Subcutaneous abdominal adipose tissue (tissue), 5 donors: ENCODE measurements around the gene EDARADD.
"Not testable (repeated sequence)": the region's sequence is repeated elsewhere in the genome, so short reads cannot be mapped to it uniquely, and the experiment has no call there.

Source experiments
- H3K27ac ChIP-seq: one replicate; pipeline ENCODE4 v1.7.0; 2013; ENCODE audit warnings: low read depth, mild to moderate bottlenecking, inconsistent platforms, low read length, moderate library complexity
- H3K27me3 ChIP-seq, 5 donors: one replicate each; pipeline ENCODE4 v1.7.0; 2013; ENCODE audit warnings: low read length in 5 of 5, inconsistent platforms in 1 of 5; ENCODE audit not compliant: control insufficient read depth in 5 of 5, insufficient read depth in 4 of 5
- H3K36me3 ChIP-seq, 5 donors: one replicate each; pipeline ENCODE4 v1.7.0; 2013; ENCODE audit warnings: low read length in 5 of 5; ENCODE audit not compliant: control insufficient read depth in 5 of 5, insufficient read depth in 5 of 5
- H3K4me1 ChIP-seq, 5 donors: one replicate each; pipeline ENCODE4 v1.7.0; 2013; ENCODE audit warnings: low read length in 5 of 5, mild to moderate bottlenecking in 3 of 5, moderate library complexity in 1 of 5; ENCODE audit not compliant: control insufficient read depth in 5 of 5, insufficient read depth in 5 of 5
- H3K4me3 ChIP-seq, 5 donors: one replicate each; pipeline ENCODE4 v1.7.0; 2013; ENCODE audit warnings: low read length in 5 of 5, low read depth in 1 of 5
- H3K9ac ChIP-seq, 5 donors: one replicate each; pipeline ENCODE4 v1.7.0; 2013; ENCODE audit warnings: low read length in 5 of 5, mild to moderate bottlenecking in 4 of 5, moderate library complexity in 3 of 5
- H3K9me3 ChIP-seq, 5 donors: one replicate each; pipeline ENCODE4 v1.7.0; 2013; ENCODE audit warnings: low read length in 5 of 5; ENCODE audit not compliant: control insufficient read depth in 5 of 5
- donor health status: healthy.
- donor health status: healthy.
- donor health status: healthy.
- donor health status: healthy.
- donor health status: healthy.

The EDARADD gene

GRCh38 chr1:236472850-236473788 lies 79.0 kb downstream of the EDARADD start:
- no peak overlapping the region for H3K27ac ChIP-seq

GRCh38 chr1:236476019-236476418 lies 81.9 kb downstream of the EDARADD start:
- H3K27ac ChIP-seq, result no peak overlapping the region
- H3K9me3 ChIP-seq, result no peaks in the 10 kb centered on the region
- H3K4me1 ChIP-seq, result no peaks in the 10 kb centered on the region
- no peak overlapping the region for H3K4me3 ChIP-seq
- no peak overlapping the region for H3K9ac ChIP-seq
- no peaks in the 10 kb centered on the region for H3K36me3 ChIP-seq
- peaks cover 0 to 4% (median 0%) of the 10 kb centered on the region in 5 donors for H3K27me3 ChIP-seq

More at GRCh38 chr1:236472850-236473788, 79.0 kb downstream of the EDARADD start:
- no peaks in the 10 kb centered on the region for H3K4me1 ChIP-seq
- H3K36me3 ChIP-seq, result no peaks in the 10 kb centered on the region
- no peak overlapping the region for H3K9ac ChIP-seq
- H3K4me3 ChIP-seq, result no peak overlapping the region
- H3K9me3 ChIP-seq, result no peaks in the 10 kb centered on the region
- peaks cover 0 to 4% (median 2%) of the 10 kb centered on the region in 5 donors for H3K27me3 ChIP-seq

DNA sequence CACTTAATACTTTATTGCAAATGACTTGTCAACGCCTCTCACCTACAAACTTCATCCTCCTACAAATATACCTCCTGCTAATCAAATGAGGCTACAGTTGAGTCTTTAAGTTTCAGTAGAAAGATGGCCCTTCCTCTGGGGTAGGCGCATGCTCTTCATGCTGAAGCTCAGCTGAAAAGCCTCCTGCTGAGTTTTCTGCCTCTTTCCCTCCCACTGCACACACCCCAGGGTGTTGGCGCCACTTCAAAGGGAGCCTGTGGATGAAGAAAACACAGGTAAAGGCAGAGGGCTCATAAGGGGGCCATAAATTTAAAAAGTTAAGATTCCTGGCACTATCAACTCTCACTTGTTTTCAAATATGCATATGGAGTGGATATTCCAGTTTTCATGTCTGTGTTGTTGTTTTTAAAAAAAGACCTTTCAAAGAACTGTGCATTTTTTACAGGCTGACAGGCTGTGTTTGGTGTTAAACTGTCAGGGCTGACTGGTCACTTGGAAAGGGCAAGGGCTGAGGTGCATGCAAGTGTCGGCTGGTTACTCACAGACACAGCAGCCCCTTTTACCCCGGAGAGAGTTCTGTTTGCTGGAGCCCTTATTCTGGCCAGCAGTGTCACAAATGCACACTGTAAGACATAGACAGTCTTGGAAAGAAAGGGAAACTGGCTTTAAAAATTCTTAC lies 86.8 kb downstream of the EDARADD start:
- Histone ChIP-seq H3K9ac (no peak overlapping the region), H3K9me3 (no peaks in the 10 kb centered on the region), H3K4me3 (no peak overlapping the region), H3K36me3 (no peaks in the 10 kb centered on the region), H3K27ac (no peak overlapping the region), H3K4me1 (peaks cover 0 to 8% (median 5%) of the 10 kb centered on the region in 5 donors), H3K27me3 (no peaks in the 10 kb centered on the region)

GRCh38 chr1:236484310-236484971 lies 90.4 kb downstream of the EDARADD start:
- H3K27me3 ChIP-seq, result no peaks in the 10 kb centered on the region
- H3K9me3 ChIP-seq, result no peaks in the 10 kb centered on the region
- no peaks in the 10 kb centered on the region for H3K36me3 ChIP-seq
- no peak overlapping the region for H3K9ac ChIP-seq
- peaks cover 0 to 8% (median 5%) of the 10 kb centered on the region in 5 donors for H3K4me1 ChIP-seq
- no peak overlapping the region for H3K4me3 ChIP-seq
- no peak overlapping the region for H3K27ac ChIP-seq

- Histone ChIP-seq H3K9ac (no peak overlapping the region), H3K36me3 (no peaks in the 10 kb centered on the region), H3K27ac (no peak overlapping the region), H3K4me3 (no peak overlapping the region), H3K27me3 (peaks cover 0 to 1% (median 0%) of the 10 kb centered on the region in 5 donors), H3K4me1 (peaks cover 0 to 14% (median 6%) of the 10 kb centered on the region in 5 donors), H3K9me3 (no peaks in the 10 kb centered on the region)
Measured at GRCh38 chr1:236486356-236487002, 92.4 kb downstream of the EDARADD start.

DNA sequence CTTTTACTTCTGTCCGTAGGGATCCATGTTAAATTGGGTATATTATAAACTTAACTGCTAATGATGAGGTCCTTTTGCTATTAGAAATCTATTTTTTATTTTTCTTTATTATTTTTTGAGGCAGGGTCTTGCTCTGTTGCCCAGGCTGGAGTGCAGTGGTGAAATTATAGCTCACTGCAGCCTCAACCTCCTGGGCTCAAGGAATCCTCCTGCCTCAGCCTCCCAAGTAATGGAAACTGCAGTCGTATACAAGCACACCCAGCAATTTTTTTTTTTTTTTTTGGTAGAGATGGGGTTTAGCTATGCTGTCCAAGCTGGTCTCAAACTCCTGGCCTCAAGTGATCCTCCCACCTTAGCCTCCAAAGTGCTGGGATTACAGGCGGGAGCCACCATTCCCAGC lies 95.1 kb downstream of the EDARADD start:
- not testable (repeated sequence) for H3K27ac ChIP-seq, H3K36me3 ChIP-seq, H3K9ac ChIP-seq, H3K9me3 ChIP-seq, H3K4me3 ChIP-seq, H3K27me3 ChIP-seq
- H3K4me1 ChIP-seq, result peaks cover 0 to 13% (median 6%) of the 10 kb centered on the region in 5 donors

GRCh38 chr1:236489710-236490377 lies 95.8 kb downstream of the EDARADD start:
- H3K9ac ChIP-seq, result no peak overlapping the region
- no peak overlapping the region for H3K27ac ChIP-seq
- H3K36me3 ChIP-seq, result no peaks in the 10 kb centered on the region
- no peaks in the 10 kb centered on the region for H3K9me3 ChIP-seq
- peaks cover 0 to 2% (median 0%) of the 10 kb centered on the region in 5 donors for H3K27me3 ChIP-seq
- H3K4me1 ChIP-seq, result peaks cover 0 to 11% (median 3%) of the 10 kb centered on the region in 5 donors
- no peak overlapping the region for H3K4me3 ChIP-seq

- H3K27me3 ChIP-seq, result peaks cover 0 to 2% (median 0%) of the 10 kb centered on the region in 5 donors
- no peak overlapping the region for H3K9ac ChIP-seq
- peaks cover 0 to 12% (median 3%) of the 10 kb centered on the region in 5 donors for H3K4me1 ChIP-seq
- H3K4me3 ChIP-seq, result no peak overlapping the region
- no peaks in the 10 kb centered on the region for H3K9me3 ChIP-seq
- no peak overlapping the region for H3K27ac ChIP-seq
- no peaks in the 10 kb centered on the region for H3K36me3 ChIP-seq
Measured at GRCh38 chr1:236491469-236492136, 97.5 kb downstream of the EDARADD start.

DNA sequence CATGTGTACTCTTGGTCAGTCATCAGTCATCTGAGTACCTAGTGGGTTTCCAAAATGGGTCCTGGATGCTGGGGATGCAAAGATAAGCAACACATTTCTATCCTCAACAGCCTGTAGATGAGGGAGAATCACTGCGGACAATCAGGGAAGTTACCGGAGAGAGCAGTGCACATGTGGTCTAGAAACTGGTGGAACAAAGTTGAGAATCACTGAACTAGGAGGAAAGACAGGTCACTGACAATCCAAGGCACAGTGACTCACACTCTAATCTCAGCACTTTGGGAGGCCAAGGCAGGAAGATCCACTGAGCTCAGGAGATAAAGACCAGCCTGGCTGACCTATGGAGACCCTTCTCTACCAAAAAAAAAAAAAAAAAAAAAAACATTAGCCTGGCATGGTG lies 98.3 kb downstream of the EDARADD start:
- H3K27me3 ChIP-seq, result peaks cover 0 to 2% (median 0%) of the 10 kb centered on the region in 5 donors
- no peaks in the 10 kb centered on the region for H3K9me3 ChIP-seq
- H3K9ac ChIP-seq, result no peak overlapping the region
- no peak overlapping the region for H3K27ac ChIP-seq
- H3K4me1 ChIP-seq, result peaks cover 0 to 12% (median 3%) of the 10 kb centered on the region in 5 donors
- no peaks in the 10 kb centered on the region for H3K36me3 ChIP-seq
- H3K4me3 ChIP-seq, result no peak overlapping the region
